ENCODE results near the gene ZNF521. TPM values are rescaled to one million over a fixed set of nuclear protein-coding genes. Genes with fewer than 3 reads are reported as not detected.

Gene ZNF521
- total and polyA plus RNA-seq, 10 of the 15 experiments (the other 5 are each of a cell fraction or from before 2014, with no cell fraction given): 0.02 to 0.05 (median 0.04) TPM; not detected in 6

GRCh38 chr18:25298853-25299274 lies 53.1 kb downstream of the ZNF521 start:
- Histone ChIP-seq H3K27ac (ENCODE audit: control insufficient read depth, insufficient read depth) (no peak overlapping the region), H3K36me3 (ENCODE audit: control insufficient read depth in 2 of 2, insufficient read depth in 2 of 2, low read length in 1 of 2) (no peaks in the 10 kb centered on the region), H3K79me2 (ENCODE audit: control insufficient read depth, insufficient read depth, low read length) (no peaks in the 10 kb centered on the region), H4K20me1 (ENCODE audit: control insufficient read depth, insufficient read depth) (no peaks in the 10 kb centered on the region), H3K4me2 (ENCODE audit: control insufficient read depth, insufficient read depth) (no peak overlapping the region), H3K4me1 (ENCODE audit: control insufficient read depth, insufficient read depth, low read length) (no peaks in the 10 kb centered on the region), H3K4me3 (no peak overlapping the region), H3K27me3 (replicated peaks in 1 of 2; ENCODE audit: control insufficient read depth in 2 of 2, insufficient read depth in 2 of 2, low read length in 1 of 2) (no peaks in the 10 kb centered on the region), H3K9me3 (replicated peaks; ENCODE audit: control insufficient read depth, insufficient read depth, low read length) (no peaks in the 10 kb centered on the region), H2AFZ (ENCODE audit: control insufficient read depth, low read depth, low read length) (no peak overlapping the region), H3K9ac (ENCODE audit: control insufficient read depth, insufficient read depth, low read length) (no peak overlapping the region)
- WGBS (ENCODE audit: insufficient coverage, insufficient replicate concordance, low lambda C conversion rate, missing lambda C conversion rate): 1% methylated on average over 4 of the region's 4 CpGs
- no TSS peak for BruUV-seq (replicated peaks)
- CTCF ChIA-PET: no interaction called here
- SMC1A ChIA-PET (ENCODE audit: uncharacterized antibody, unreplicated experiment): no interaction called here
- no peak for ATAC-seq
- FAIRE-seq: no peak
- POLR2A ChIA-PET: no interaction called here
- intact Hi-C loops (cut with micrococcal nuclease; ENCODE audit: unreplicated experiment): no loop called here
- no peak for DNase-seq (ENCODE audit: low read depth, low spot score)
- RAD21 ChIA-PET (ENCODE audit: unreplicated experiment): no interaction called here
- in situ Hi-C loops (cut with MboI): no loop called here
- TF ChIP-seq USF2 (IDR thresholded peaks at IDR 0.05; ENCODE audit: borderline replicate concordance, low read depth, low read length) (no peak), MYC (IDR thresholded peaks at IDR 0.05; ENCODE audit: insufficient read depth, insufficient read length, insufficient replicate concordance, low read length, severe bottlenecking) (no peak), KLF5 (IDR thresholded peaks at IDR 0.05; ENCODE audit: partially characterized antibody) (no peak), NR2C2 (IDR thresholded peaks at IDR 0.05; ENCODE audit: borderline replicate concordance, control insufficient read depth, insufficient read length, low read depth) (no peak), GABPA (IDR thresholded peaks at IDR 0.05; ENCODE audit: low read depth) (no peak), PKNOX1 (IDR thresholded peaks at IDR 0.05) (no peak), RB1 (IDR thresholded peaks at IDR 0.05; ENCODE audit: borderline replicate concordance) (no peak), CEBPB (IDR thresholded peaks at IDR 0.05; ENCODE audit: borderline replicate concordance in 1 of 2, low read depth in 2 of 2, low read length in 2 of 2) (no peak), ETV6 (conservative IDR thresholded peaks at IDR 0.05 in 1 of 2, IDR thresholded peaks at IDR 0.05 in 1 of 2; ENCODE audit: borderline replicate concordance in 1 of 2, low read depth in 1 of 2) (no peak), PML (IDR thresholded peaks at IDR 0.05; ENCODE audit: low read length) (no peak), RCOR1 (conservative IDR thresholded peaks at IDR 0.05; ENCODE audit: low read depth, low read length) (no peak), KAT2A (conservative IDR thresholded peaks at IDR 0.05; ENCODE audit: control insufficient read depth, low read depth, low read length) (no peak), CHD4 (IDR thresholded peaks at IDR 0.05) (no peak)
- TF ChIP-seq, protein P1, sequence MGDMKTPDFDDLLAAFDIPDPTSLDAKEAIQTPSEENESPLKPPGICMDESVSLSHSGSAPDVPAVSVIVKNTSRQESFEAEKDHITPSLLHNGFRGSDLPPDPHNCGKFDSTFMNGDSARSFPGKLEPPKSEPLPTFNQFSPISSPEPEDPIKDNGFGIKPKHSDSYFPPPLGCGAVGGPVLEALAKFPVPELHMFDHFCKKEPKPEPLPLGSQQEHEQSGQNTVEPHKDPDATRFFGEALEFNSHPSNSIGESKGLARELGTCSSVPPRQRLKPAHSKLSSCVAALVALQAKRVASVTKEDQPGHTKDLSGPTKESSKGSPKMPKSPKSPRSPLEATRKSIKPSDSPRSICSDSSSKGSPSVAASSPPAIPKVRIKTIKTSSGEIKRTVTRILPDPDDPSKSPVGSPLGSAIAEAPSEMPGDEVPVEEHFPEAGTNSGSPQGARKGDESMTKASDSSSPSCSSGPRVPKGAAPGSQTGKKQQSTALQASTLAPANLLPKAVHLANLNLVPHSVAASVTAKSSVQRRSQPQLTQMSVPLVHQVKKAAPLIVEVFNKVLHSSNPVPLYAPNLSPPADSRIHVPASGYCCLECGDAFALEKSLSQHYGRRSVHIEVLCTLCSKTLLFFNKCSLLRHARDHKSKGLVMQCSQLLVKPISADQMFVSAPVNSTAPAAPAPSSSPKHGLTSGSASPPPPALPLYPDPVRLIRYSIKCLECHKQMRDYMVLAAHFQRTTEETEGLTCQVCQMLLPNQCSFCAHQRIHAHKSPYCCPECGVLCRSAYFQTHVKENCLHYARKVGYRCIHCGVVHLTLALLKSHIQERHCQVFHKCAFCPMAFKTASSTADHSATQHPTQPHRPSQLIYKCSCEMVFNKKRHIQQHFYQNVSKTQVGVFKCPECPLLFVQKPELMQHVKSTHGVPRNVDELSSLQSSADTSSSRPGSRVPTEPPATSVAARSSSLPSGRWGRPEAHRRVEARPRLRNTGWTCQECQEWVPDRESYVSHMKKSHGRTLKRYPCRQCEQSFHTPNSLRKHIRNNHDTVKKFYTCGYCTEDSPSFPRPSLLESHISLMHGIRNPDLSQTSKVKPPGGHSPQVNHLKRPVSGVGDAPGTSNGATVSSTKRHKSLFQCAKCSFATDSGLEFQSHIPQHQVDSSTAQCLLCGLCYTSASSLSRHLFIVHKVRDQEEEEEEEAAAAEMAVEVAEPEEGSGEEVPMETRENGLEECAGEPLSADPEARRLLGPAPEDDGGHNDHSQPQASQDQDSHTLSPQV (IDR thresholded peaks at IDR 0.05): no peak
- TF ChIP-seq, protein P2, sequence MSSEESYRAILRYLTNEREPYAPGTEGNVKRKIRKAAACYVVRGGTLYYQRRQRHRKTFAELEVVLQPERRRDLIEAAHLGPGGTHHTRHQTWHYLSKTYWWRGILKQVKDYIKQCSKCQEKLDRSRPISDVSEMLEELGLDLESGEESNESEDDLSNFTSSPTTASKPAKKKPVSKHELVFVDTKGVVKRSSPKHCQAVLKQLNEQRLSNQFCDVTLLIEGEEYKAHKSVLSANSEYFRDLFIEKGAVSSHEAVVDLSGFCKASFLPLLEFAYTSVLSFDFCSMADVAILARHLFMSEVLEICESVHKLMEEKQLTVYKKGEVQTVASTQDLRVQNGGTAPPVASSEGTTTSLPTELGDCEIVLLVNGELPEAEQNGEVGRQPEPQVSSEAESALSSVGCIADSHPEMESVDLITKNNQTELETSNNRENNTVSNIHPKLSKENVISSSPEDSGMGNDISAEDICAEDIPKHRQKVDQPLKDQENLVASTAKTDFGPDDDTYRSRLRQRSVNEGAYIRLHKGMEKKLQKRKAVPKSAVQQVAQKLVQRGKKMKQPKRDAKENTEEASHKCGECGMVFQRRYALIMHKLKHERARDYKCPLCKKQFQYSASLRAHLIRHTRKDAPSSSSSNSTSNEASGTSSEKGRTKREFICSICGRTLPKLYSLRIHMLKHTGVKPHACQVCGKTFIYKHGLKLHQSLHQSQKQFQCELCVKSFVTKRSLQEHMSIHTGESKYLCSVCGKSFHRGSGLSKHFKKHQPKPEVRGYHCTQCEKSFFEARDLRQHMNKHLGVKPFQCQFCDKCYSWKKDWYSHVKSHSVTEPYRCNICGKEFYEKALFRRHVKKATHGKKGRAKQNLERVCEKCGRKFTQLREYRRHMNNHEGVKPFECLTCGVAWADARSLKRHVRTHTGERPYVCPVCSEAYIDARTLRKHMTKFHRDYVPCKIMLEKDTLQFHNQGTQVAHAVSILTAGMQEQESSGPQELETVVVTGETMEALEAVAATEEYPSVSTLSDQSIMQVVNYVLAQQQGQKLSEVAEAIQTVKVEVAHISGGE (CRISPR knock-in tag; IDR thresholded peaks at IDR 0.05): no peak
